Measurements from ENCODE around the gene COL18A1. TPM values are rescaled to one million over a fixed set of nuclear protein-coding genes. Genes with fewer than 3 reads are reported as not detected.

COL18A1 gene
- total RNA-seq, 1 donor: 33.7 TPM

GRCh38 chr21:45537746-45538291 lies 132.9 kb downstream of the COL18A1 start:
- no peak for DNase-seq (ENCODE audit: low read depth)
- no peak overlapping the region for H3K4me3 ChIP-seq (ENCODE audit: low read depth, low read length)
- no peak for TF ChIP-seq CTCF (IDR thresholded peaks at IDR 0.05; ENCODE audit: insufficient read depth, low read depth, low read length)

- no peak for TF ChIP-seq CTCF (IDR thresholded peaks at IDR 0.05; ENCODE audit: insufficient read depth, low read depth, low read length)
- no peak for DNase-seq (ENCODE audit: low read depth)
These were observed 133.5 kb downstream of the COL18A1 start for GRCh38 chr21:45538381-45539045.

GRCh38 chr21:45539046-45539795 lies 134.3 kb downstream of the COL18A1 start:
- no peak overlapping the region for H3K4me3 ChIP-seq (ENCODE audit: low read depth, low read length)
- no peak for TF ChIP-seq CTCF (IDR thresholded peaks at IDR 0.05; ENCODE audit: insufficient read depth, low read depth, low read length)
- no peak for DNase-seq (ENCODE audit: low read depth)

More at GRCh38 chr21:45538381-45539045, 133.5 kb downstream of the COL18A1 start:
- H3K4me3 ChIP-seq (ENCODE audit: low read depth, low read length): no peak overlapping the region

- no peak for TF ChIP-seq CTCF (IDR thresholded peaks at IDR 0.05; ENCODE audit: insufficient read depth, low read depth, low read length)
- H3K4me3 ChIP-seq (ENCODE audit: low read depth, low read length): no peak overlapping the region
- DNase-seq (ENCODE audit: low read depth): no peak
These were observed 135.0 kb downstream of the COL18A1 start for GRCh38 chr21:45539796-45540600.

- H3K4me3 ChIP-seq (ENCODE audit: low read depth, low read length): no peak overlapping the region
- no peak for DNase-seq (ENCODE audit: low read depth)
- TF ChIP-seq CTCF (IDR thresholded peaks at IDR 0.05; ENCODE audit: insufficient read depth, low read depth, low read length): no peak
These were observed 135.6 kb downstream of the COL18A1 start for GRCh38 chr21:45540601-45540970.

GRCh38 chr21:45541221-45542039 lies 136.5 kb downstream of the COL18A1 start:
- H3K4me3 ChIP-seq (ENCODE audit: low read depth, low read length): peak overlapping the region; percentile 58
- peak; percentile 36 for DNase-seq (ENCODE audit: low read depth)
- no peak for TF ChIP-seq CTCF (IDR thresholded peaks at IDR 0.05; ENCODE audit: insufficient read depth, low read depth, low read length)
